ENCODE data around the gene IGF1R.

The IGF1R gene

DNA sequence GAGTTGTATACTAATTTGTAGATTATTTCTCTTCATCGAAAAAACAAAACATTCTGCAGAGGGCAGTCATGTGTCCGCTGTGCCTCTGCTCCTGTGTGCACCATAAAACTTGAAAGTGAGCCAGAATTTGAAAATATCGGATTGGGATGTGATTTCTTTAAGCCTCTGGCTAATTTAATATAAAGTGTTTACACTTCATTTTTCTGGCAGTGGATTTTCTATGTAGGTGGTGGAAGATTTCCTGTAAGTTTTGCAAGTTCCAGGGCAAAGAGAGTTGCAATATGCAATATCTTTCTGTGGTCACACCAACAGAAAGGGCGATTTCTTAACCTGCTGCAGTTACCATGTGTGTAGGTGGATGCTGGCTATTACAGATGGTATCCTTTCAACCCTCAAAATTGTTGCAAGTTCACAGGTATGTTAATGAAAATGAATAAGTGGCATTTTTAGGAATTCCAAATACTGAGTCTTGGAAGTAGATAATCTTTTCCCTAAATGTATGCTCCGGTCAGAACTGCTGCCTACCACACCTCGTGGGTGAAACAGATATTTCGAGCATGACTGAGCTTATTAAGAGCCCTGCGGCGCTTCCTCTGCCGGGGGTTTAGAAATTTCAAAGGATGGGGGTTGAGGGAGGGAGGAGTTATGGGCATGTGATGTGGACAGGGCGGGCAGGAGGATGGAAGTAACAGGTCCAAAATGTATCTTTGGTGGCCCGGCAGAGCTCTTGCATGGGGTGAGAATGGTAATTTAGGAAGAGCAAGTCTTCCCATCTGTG is 225.3 kb downstream of the IGF1R start:
- no peak for DNase-seq

DNA sequence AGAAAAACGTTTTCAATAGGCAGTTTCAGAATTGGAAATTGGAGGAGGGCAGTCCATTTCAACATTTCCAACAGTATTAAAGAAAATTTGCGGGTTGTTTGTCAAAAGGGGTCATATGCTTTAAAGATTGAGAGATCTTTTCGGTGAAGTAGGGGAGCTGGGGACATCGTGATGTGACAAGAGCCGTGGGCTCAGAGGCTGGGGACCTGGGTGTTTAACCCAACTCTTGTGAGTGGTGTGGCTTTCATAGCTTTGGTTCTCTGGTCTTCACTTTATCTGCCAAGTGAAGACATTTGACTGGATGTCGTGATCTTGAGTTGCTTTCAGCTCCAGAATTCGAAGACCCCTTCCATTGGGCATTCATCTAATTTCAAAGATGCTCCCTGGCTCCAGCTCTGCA is 226.0 kb downstream of the IGF1R start:
- no peak for DNase-seq

DNA sequence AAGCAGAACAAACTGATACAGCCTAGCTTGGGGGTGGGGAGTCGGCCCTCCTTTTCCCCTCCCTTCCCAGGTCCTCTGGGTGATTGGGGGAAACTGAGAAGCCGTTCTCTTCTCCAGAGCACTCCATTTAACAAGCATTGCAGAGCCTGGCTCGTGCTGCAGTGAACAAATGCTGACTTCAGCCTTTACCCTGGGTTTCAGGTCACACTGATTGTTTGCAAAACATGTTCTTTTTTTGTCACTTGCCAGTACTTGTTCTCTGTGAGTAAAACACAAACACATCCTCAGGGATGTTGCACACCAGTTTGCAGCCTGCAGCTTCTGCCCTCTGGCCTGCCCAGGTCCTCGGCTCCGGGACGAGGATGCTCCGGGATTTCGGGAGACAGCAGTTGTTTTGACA is 226.4 kb downstream of the IGF1R start:
- DNase-seq: no peak

DNA sequence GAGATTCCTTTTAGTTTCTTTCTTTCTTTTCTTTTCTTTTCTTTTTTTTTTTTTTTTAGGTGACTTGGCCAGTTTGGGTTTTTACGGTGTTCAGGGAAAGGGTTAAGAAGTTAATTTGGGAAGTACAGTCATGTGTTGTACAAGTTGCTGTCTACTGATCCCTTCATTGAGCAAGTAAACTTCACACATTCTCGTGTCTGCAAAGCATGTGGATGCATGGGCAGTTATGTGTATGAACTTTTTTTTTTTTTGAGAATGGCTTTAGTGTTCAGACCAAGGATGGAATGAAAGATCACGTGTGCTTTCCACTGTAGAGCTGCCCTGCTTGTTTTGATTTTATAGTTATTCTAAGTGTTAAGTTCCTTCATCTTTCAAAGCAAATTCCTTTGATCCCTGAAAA is 227.0 kb downstream of the IGF1R start:
- DNase-seq: no peak

DNA sequence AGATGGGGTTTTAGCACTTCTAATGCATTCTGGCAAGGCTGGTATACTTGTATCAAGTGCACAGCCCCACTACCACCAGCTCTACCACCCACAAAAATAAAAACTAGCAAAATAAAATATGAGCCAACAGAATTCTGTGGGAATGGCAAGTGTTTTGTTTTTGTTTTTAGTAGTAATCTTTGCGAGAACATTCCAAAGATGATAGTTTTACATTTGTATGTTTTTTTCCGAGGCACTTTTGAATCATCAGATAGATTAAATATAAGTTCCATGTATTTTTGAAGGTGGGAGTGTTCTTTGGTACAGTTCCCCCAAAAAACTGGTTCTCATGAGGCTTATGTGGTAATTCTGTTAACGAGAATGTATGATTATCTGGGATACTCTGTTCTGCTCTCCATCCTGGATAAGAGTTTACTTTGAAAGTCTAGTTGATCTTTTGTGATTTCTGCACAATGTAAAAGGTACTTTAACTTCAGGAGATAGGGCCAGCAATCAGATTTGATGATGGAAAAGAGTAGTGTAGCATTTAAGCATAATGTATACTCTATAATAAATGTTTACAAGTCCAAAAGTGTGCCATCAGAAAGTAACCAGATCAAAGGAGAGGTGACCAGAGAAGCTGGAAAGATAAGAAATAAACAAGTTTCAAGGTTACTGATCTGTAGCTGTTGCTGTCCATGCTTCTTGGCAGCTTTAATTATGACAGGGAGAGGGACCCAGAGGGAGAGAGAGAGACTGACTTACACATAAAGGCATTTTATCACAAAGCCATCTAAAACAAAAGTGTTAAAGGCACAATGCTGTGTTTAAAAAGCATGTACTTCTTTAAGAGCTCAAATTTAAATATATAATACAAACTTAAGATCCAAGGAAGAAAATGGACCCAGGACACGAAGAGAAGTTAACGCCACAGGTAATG is 228.4 kb downstream of the IGF1R start:
- no peak for DNase-seq

DNA sequence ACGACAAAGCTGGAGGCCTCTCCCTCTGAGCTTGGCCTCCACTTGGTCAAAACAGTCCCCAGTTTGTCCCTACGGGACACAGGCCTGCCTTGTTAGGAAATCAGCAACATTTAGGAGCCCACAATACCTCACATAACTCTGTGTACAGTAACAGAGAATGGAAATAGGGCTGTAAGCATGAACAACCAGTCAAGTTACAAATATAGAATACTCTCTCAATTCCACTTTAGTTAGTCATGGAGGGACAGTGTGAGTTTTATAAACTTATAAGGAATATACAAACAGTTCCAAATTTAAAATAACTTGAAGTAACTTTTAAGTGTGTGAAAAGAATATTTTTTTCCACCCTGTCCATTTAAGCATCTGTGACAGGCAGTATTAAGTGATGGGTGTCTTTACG is 229.8 kb downstream of the IGF1R start:
- no peak for DNase-seq

DNA sequence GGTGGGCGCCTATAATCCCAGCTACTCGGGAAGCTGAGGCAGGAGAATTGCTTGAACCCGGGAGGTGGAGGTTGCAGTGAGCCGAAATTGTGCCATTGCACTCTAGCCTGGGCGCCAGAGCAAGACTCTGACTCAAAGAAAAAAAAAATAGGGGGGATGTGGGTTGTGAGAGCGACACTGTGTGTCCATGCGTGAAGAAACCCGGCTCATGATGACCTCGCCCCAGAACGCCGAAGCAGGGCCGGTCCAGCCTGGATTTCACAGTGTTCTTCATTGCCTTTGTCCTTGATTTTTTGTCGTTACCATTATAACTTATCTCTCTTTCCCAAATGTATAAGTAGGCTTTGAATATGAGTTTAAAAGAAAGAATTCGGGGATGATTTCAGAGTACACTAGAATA is 230.5 kb downstream of the IGF1R start:
- DNase-seq: no peak

DNA sequence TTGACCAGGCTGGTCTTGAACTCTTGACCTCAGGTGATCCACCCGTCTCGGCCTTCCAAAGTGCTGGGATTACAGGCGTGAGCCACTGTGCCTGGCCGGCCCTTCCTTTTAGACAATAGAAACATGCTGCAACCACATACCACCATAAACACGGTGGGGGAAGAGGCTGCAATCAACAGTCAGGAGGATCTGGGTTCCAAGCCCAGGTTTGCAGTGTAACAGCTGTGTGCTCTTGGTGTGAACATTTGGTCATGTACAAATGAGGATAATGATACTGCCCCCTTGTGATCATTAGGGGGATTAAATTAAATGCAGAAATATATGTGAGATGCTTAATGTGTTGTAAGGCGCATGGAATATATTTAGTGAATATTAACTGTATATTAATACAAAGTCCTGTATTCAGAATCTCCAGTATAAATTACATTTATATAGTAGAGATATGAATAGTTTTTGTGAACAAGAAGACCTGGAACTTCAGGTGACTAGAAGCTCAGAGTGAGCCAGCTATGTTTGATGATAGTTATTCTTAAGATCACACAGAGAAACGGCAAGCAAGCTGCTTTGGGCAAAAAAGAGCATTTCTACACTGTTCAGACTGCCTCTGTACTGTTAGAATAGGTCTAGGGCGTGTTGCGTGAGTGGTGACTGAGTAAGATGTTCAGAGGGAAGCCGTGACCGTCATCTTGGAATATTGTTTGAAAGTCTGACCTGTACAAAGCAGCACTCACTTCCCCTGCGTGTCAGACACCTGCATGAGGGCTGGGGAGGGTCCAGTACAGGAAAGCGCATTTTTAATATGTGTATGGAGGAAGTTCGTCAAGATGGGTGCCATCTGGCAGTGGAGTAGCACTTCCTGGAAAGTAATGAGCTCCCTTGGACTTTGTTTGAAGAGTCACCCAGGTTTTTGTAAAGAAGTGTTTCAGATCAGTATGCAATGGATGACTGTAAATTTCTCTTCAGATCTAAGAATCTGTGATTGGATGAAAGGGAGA is 233.5 kb downstream of the IGF1R start:
- DNase-seq: no peak

DNA sequence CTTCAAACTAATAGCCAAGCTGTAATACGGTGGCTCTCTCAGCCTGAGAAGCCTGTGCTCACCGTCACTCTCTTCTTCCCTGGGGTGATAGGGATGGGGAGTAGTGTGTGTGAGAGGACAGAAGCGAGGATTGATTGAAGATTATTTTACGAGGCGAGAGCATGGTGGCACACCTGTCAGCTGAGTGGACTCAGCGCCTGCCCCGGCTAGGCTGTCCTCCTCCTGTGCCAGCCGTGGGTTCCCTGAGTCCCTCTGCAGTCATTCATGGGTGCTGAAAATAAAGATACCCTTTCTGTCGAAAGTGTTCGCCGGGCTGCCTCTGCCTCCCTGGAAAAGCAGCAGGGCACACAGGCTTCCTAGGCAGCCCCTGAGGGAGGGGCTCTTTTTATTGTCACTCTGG is 235.1 kb downstream of the IGF1R start:
- no peak for DNase-seq

DNA sequence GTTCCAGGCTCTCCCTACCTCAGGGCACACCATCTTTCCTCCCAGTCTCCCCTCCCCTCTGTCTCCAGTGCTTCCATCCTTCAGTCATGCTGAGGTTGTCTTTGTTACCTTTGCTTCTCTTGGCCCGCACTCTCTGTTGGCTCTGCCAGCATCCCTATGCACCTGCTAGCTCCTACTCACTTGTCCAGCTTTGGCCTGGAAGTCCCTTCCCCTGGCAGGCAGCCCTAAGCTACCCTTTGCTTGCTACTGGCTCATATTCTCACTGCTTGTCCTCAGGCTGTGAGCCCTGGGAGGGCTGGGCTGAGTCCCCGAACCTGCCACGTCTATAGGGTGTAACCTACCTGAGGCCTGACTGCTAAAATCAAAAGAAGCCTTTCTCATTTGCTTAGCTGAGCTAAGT is 236.6 kb downstream of the IGF1R start:
- DNase-seq: no peak

DNA sequence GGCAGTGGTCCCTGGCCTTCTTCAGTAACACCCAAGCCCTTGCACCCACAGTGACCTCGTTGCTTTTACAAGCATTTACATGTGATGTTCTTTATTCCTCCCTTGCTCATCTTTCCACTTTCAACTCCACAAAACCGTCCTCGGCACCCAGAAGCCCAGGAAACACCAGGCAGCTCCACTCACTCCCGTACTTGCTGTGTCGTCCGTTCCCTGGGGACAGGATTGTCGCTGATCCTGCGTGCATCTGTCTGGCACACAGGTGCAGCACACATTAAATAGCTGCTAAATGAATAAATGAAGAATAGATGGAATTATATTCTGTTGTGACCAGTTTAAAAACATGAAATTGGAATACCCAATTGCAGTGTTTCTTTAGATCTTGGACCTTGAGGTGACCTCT is 239.6 kb downstream of the IGF1R start:
- DNase-seq: no peak

DNA sequence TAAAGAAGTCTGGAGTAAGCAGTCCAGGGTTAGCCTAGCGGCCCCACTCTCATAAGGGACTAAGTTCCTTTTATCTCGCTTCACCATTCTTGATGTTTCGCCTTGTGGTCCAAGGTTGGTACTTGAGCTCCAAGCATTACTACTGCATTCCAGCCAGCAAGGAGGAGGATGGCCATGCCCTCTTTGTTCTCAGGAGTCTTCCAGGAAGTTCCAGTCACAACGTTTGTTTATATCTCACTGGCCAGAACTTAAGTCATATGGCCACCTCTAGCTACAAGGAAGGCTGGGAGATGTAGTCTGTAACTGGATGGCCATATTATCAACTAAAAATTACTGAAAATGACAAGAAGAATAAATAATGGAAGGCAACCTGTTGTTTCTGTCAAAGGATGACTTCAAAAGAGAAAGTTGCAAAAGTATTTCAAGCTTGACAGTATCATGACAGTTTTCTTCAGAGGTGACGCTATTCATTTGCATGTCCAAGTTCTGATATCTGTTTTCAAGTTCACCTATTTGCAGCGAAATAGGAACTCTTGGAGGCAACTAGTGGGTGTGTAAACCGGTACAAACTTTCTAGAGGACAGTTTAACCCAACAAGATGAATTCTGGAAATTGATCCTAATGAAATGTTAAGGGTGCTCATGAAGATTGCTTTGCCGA is 240.6 kb downstream of the IGF1R start:
- DNase-seq: no peak

DNA sequence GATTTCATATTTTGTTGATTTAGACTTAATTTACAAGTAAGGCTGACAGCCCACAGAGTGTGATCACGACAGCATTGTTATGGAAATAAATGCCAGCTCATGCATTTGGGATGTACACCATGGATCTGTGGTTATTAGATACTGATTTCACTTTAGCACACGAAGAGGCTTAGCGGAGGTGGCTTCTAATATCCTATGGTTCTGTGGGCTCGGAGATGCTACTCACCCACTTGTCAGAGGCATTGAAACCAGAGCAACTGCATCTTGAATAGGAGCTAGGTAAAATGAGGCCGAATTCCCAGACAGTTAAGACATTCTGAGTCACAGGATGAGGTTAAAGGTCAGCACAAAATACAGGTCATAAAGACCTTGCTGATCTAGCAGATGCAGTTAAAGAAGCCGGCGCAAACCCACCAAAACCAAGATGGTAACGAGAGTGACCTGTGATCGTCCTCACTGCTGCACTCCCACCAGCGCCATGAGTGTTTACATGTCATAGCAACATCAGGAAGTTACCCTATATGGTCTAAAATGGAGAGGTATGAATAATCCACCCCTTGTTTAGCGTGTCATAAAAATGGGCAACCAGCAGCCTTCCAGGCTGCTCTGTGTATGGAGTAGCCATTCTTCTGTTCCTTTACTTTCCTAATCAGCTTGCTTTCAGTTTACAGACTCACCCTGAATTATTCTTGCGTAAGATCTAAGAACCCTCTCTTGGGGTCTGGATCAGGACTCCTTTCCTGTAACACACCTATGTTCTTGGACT is 241.8 kb downstream of the IGF1R start:
- DNase-seq: no peak

DNA sequence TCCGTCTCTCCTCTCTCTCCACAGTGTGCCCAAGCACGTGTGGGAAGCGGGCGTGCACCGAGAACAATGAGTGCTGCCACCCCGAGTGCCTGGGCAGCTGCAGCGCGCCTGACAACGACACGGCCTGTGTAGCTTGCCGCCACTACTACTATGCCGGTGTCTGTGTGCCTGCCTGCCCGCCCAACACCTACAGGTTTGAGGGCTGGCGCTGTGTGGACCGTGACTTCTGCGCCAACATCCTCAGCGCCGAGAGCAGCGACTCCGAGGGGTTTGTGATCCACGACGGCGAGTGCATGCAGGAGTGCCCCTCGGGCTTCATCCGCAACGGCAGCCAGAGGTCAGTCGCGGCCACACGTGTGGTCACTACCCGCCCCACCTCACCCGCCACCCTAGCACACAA is 243.0 kb downstream of the IGF1R start:
- DNase-seq: no peak

DNA sequence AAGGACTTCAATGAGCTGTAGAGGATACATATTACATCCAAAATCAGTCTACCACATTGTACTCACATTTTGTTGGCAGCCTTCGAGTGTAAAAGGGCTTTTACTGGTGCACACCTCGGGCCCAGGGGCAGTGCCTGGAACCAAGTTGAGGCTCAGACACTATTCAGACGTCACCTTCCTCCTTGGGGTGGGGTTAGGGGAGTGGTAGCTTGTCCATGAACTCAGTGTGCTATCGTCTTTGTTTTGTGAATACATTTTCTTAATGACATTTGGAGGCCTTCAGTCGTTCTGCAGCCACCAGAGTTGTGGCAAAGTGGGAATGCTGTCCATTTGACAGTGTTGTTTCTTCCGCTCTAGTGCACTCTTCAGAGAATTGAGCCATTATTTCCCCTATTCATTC is 245.1 kb downstream of the IGF1R start:
- no peak for DNase-seq

DNA sequence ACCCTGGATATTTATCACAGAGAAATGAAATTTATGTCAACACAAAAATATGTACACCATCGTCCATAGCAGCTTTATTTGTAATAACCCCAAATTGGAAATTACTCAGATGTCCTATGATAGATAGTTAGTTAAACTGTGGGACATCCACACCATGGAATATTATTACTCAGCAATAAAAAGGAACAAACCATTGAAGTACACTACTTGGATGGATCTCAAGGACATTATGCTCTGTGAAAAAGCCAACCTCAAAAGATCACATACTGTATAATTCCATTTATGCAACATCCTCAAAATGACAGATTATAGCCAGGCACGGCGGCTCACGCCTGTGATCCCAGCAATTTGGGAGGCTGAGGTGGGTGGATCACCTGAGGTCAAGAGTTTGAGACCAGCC is 246.0 kb downstream of the IGF1R start:
- no peak for DNase-seq

DNA sequence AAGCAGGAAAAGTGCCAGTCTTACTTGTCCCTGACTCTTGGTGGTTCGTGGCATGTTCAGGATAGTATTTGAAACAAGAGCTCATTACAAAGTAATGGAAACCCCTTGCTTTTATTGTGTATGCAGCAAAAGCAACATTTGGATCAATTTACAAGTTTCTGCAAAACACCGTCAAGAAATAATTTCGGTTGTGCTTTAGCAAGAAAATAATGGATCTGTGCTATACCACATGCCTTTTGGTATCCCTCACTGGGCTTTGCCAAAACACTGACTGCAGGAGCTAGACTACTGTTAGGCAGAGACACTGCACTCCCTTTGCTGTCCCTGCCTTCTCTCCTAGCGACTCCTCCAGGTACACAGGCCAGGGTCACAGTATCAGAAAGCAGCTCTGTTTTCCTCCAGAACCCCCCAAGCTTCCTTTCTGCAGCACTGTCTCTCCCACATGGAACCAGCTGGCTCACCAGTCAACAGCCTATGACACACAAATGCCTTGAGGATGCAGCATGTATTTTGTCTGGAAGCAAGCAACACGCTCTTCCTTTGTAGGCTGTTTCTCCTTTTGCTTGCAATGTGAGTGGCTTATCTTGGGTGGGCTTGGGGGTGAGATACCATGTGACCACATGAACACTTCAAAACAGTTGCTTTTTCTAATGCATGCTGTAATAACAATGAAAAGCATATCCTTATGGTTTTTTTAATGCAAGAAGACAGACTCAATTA is 247.8 kb downstream of the IGF1R start:
- DNase-seq: no peak

DNA sequence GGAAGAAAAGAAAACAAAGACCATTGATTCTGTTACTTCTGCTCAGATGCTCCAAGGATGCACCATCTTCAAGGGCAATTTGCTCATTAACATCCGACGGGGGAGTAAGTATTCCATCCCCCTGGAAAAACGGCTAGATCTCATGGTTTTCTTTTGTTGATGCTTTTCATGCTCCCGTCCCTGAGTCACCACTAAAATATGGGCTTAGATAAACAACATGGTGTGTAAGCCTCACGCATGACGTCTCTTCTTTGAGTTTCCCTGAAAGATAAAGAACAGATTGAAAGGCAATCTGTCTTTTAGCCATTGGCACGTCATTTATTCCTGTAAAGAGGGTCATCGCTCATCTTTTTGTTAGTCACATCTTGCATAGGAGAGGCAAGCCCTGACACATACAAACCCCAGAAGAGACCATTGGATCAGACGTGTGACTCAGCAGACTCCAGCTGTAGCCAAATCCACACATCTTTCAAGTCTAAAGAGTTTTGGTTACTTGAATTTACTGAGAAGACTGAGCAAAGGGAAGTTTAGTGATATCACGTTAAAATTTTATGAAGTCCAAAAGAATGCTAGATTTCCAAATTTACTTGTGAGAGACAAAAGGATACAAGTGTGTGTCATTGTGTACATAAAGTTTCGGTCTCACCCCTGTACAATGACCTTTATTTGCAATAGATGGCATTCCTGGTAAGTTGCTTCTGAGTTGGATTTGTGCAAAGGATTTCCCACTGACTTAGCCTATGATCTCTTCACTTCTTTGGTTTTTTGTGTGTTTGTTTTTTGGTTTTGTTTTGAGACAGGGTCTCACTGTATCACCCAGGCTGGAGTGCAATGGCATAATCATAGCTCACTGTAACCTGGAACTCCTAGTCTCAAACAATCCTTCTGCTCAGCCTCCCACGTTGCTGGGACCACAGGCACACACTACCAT is 248.7 kb downstream of the IGF1R start:
- no peak for DNase-seq

DNA sequence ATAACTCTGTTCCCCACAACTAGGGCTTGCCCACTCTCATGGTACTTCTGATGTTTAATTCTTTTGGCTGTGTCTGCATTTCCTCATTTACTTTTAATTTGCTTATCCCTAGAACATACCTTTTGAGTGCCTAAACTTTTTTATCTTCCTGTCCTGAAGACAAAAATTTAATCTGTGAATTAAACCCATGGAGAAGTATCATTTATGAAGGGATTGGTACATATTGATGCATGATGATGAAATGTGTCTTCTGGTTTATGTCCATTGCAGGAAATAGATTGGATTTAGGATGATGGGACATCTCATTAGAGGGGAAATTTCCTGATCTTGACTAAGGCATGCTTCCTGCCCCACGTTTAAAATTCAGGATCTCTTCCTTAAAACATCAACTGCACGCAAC is 249.8 kb downstream of the IGF1R start:
- no peak for DNase-seq

Data from stimulated activated CD4-positive, alpha-beta T cell treated with anti-CD3 and anti-CD28 coated beads, Interleukin-1b, Interleukin-23, amount 100 ng/mL, for 48 hours (primary cell).